GM19043 (cell line): ENCODE measurements around the gene SUZ12.
"Not testable (repeated sequence)": the region's sequence is repeated elsewhere in the genome, so short reads cannot be mapped to it uniquely, and the experiment has no call there.

Experiments
- ATAC-seq: cut with Tn5 transposase; IDR thresholded peaks from one replicate; pipeline ENCODE4 v1.9.1; 2021; ENCODE audit warnings: low read depth; ENCODE audit not compliant: unreplicated experiment

Gene SUZ12

GRCh38 chr17:31942396-31942795, 5.6 kb downstream of the SUZ12 start:
- ATAC-seq: not testable (repeated sequence)

GRCh38 chr17:31951953-31952352, 15.1 kb downstream of the SUZ12 start:
- ATAC-seq: not testable (repeated sequence)

GRCh38 chr17:31964131-31964530, 27.3 kb downstream of the SUZ12 start:
- not testable (repeated sequence) for ATAC-seq

- ATAC-seq: no peak
Measured at GRCh38 chr17:31967648-31968047, 30.8 kb downstream of the SUZ12 start.

- not testable (repeated sequence) for ATAC-seq
Measured at GRCh38 chr17:31970416-31970815, 33.6 kb downstream of the SUZ12 start.

- not testable (repeated sequence) for ATAC-seq
Measured at GRCh38 chr17:31974269-31975071, 37.7 kb downstream of the SUZ12 start.

GRCh38 chr17:31975391-31975790, 38.6 kb downstream of the SUZ12 start:
- ATAC-seq: not testable (repeated sequence)

- not testable (repeated sequence) for ATAC-seq
Measured at GRCh38 chr17:31991821-31992220, 55.0 kb downstream of the SUZ12 start.

GRCh38 chr17:31997005-31997404, 60.2 kb downstream of the SUZ12 start:
- ATAC-seq: no peak

- peak; percentile 81 for ATAC-seq
Measured at GRCh38 chr17:32006957-32007462, 70.2 kb downstream of the SUZ12 start, which contains the start of gene LRRC37B. LRRC37B (plus strand) TSS chr17:32007383; CDS start chr17:32021393, 14,010 bp downstream.

- peak; percentile 42 for ATAC-seq
Measured at GRCh38 chr17:32007463-32008298, 70.9 kb downstream of the SUZ12 start.

- ATAC-seq: no peak
Measured at GRCh38 chr17:32009262-32009542, 72.4 kb downstream of the SUZ12 start.

- no peak for ATAC-seq
Measured at GRCh38 chr17:32010114-32010513, 73.3 kb downstream of the SUZ12 start.

- no peak for ATAC-seq
Measured at GRCh38 chr17:32015245-32016013, 78.6 kb downstream of the SUZ12 start.

GRCh38 chr17:32016231-32016630, 79.4 kb downstream of the SUZ12 start:
- ATAC-seq: no peak

- ATAC-seq: no peak
Measured at GRCh38 chr17:32019228-32019627, 82.4 kb downstream of the SUZ12 start.

GRCh38 chr17:32020943-32021614, 84.3 kb downstream of the SUZ12 start:
- ATAC-seq: no peak

GRCh38 chr17:32021615-32021955, 84.8 kb downstream of the SUZ12 start:
- ATAC-seq: no peak

GRCh38 chr17:32022554-32022953, 85.7 kb downstream of the SUZ12 start:
- not testable (repeated sequence) for ATAC-seq

GRCh38 chr17:32027271-32027670, 90.5 kb downstream of the SUZ12 start:
- not testable (repeated sequence) for ATAC-seq
